RPMI8226 (cell line): ENCODE results near the gene TESMIN.

ENCODE experiments used
- DNase-seq: peaks from one replicate; pipeline ENCODE4 v3.0.0-alpha.2; 2015

The TESMIN gene

GRCh38 chr11:68680541-68681231 is 70.6 kb downstream of the TESMIN start:
- peak; percentile 59 for DNase-seq

GRCh38 chr11:68678031-68678441 is 73.3 kb downstream of the TESMIN start:
- DNase-seq: no peak

- peak; percentile 46 for DNase-seq
Observed at GRCh38 chr11:68677432-68677831, 73.9 kb downstream of the TESMIN start.

- no peak for DNase-seq
Observed at GRCh38 chr11:68674461-68674860, 76.9 kb downstream of the TESMIN start.

GRCh38 chr11:68673991-68674390 is 77.3 kb downstream of the TESMIN start:
- no peak for DNase-seq

GRCh38 chr11:68673306-68673945 is 77.9 kb downstream of the TESMIN start:
- no peak for DNase-seq

- no peak for DNase-seq
Observed at GRCh38 chr11:68670208-68670992, 80.9 kb downstream of the TESMIN start.

- DNase-seq: peak; percentile 44
Observed at GRCh38 chr11:68669301-68670090, 81.8 kb downstream of the TESMIN start.

- DNase-seq: no peak
Observed at GRCh38 chr11:68667511-68668500, 83.5 kb downstream of the TESMIN start.

- no peak for DNase-seq
Observed at GRCh38 chr11:68666849-68667248, 84.5 kb downstream of the TESMIN start.

- no peak for DNase-seq
Observed at GRCh38 chr11:68665436-68665835, 85.9 kb downstream of the TESMIN start.

GRCh38 chr11:68664906-68665305 is 86.4 kb downstream of the TESMIN start:
- no peak for DNase-seq

- no peak for DNase-seq
Observed at GRCh38 chr11:68664141-68664540, 87.2 kb downstream of the TESMIN start.

- DNase-seq: no peak
Observed at GRCh38 chr11:68663482-68664010, 87.8 kb downstream of the TESMIN start.

- no peak for DNase-seq
Observed at GRCh38 chr11:68661697-68662603, 89.4 kb downstream of the TESMIN start.

GRCh38 chr11:68661014-68661413 is 90.3 kb downstream of the TESMIN start:
- no peak for DNase-seq

- no peak for DNase-seq
Observed at GRCh38 chr11:68660066-68660810, 91.1 kb downstream of the TESMIN start.

GRCh38 chr11:68659158-68659921 is 92.0 kb downstream of the TESMIN start:
- DNase-seq: peak; percentile 93

- DNase-seq: no peak
Observed at GRCh38 chr11:68658661-68659060, 92.7 kb downstream of the TESMIN start.
